ENCODE measurements around the gene CTRB2.

CTRB2 gene

DNA sequence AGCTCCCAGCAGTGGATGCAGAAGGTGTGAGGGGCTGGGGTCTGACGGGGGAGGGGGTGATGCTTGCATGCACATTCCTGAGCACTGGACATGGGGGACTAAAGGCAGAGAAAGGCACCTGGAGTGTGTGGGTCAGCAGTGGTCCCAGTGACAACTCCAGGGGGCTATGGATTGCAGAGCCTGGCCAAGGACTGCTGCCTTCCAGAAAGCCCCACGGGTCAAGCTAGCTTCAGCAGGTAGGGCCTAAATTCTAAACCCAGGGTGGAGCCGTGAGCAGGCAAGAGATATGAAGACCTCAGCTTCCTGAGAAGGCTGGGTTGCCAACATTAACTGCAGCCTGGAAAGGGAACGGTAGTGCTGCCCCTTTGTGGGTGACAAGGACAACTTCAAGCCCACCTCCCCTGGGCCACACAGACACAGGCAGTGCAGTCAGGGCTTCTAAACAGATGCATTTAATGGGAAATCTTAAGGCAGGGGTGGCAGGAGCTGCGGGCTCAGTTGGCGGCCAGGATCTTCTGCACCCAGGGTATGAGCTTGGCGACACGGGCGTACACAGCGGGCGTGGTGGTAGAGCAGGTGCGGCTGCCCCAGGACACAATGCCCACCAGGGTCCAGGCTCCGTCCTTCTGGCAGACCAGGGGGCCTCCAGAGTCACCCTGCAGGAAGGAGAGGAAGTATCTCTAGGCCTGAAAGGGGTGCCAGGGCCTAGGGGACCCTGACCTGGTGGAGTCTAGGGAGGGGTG is 3.1 kb downstream of the CTRB2 start:
- no peak for DNase-seq

DNA sequence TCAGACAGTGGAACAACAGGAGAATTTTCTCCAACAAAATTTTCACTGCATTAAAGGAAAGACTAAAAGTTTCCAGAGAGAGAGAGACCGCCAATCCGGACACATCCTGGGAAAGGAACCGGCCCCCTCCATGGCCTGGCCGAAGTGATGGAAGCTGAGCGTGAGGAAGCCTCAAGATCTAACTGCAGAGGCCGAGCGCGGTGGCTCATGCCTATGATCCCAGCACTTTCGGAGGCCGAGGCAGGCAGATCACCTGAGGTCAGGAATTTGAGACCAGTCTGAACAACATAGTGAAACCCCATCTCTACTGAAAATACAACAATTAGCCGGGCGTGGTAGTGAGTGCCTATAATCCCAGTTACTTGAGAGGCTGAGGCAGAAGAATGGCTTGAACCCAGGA is 3.9 kb downstream of the CTRB2 start:
- DNase-seq = no peak

DNA sequence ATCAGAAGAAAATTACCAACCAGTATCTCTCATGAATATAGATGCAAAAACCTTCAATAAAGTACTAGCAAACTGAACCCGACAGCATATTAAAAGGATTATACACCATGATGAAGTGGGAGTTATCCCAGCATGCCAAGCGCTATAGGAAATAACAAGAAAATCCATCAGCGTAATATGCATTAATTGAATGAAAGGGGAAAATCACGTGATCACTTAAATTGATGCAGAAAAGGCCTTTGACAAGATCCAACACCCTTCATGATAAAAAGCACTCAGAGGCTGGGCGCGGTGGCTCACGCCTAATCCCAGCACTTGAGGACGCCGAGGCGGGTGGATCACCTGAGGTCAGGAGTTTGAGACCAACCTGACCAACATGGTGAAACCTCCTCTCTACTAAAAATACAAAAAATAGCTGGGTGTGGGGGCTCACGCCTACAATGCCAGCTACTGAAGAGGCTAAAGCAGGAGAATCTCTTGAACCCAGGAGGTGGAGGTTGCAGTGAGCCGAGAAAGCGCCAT is 4.8 kb downstream of the CTRB2 start:
- no peak for DNase-seq

DNA sequence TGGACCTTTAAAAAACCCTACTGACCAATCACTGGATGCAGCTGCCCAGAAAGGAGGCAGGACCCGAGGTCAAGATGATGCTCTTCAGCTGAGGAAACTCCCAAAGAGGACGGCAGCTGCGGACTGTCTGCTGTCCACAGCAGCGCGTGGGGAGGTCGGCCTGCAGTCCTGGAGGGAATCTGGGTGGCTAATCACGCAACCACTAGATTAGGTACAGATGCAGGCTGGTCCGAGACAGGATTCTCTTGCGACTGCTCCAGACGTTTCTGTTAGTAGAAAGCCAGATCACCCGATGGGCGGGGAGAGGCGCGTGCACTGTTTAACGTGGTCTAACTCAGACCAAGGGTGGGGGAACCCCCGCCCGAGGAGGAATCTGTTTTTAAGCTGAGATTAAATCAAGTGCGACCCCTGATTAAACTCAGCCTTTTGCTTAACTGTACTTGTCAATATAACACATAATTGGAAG is 8.8 kb downstream of the CTRB2 start:
- DNase-seq = peak; percentile 31

DNA sequence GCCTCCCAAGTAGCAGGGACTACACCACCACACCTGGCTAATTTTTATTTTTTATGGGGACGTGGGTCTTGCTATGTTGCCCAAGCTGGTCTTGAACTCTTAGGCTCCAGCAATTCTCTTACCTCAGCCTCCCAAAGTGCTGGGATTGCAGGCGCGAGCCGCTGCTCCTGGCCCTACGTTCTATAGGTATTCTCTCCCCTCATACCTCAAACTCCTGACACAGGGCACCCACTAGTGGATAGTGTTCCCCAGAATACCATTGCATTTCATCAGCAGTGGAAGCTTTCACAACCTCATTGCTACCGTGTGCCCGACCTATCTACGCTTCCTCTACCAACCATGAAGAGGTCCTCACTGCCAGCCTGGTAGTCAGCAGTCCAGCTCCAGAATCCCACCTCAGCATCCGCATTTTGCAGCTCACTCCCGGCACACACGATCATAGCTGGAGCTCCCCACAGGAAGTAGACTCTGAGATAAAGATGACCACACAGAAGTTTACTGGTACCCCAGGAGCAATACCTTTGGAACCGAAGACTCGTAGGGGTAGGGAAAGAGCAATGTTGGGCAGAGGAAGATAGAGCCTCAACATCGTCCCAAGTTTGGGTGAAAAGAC is 9.3 kb downstream of the CTRB2 start:
- no peak for DNase-seq

DNA sequence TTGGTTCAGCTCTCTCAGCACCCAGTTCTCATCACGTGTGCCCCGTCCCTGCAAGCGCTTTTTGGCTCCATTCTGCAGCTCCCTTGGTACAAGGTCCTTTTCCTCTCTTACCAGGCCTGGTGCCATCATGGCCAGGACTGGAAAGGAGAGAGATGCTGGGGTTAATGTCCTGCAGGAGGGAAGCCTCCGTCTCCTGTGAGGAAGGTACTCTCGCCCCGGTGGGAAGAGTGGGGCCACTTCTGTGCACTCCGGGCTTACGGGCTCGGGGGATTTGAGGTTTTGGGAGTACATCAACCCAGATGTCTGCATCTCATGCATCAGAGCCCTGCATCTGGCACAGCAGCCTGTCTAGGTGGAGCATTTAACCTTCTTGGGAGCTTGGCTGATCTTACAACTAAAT is 10.1 kb downstream of the CTRB2 start:
- DNase-seq = no peak

- DNase-seq = no peak
These were observed 10.9 kb downstream of the CTRB2 start for GRCh38 chr16:75195811-75196790.

GRCh38 chr16:75193730-75194444 is 13.1 kb downstream of the CTRB2 start:
- no peak for DNase-seq

GRCh38 chr16:75193265-75193650 is 13.7 kb downstream of the CTRB2 start:
- no peak for DNase-seq

GRCh38 chr16:75192606-75193264 is 14.2 kb downstream of the CTRB2 start:
- no peak for DNase-seq

DNA sequence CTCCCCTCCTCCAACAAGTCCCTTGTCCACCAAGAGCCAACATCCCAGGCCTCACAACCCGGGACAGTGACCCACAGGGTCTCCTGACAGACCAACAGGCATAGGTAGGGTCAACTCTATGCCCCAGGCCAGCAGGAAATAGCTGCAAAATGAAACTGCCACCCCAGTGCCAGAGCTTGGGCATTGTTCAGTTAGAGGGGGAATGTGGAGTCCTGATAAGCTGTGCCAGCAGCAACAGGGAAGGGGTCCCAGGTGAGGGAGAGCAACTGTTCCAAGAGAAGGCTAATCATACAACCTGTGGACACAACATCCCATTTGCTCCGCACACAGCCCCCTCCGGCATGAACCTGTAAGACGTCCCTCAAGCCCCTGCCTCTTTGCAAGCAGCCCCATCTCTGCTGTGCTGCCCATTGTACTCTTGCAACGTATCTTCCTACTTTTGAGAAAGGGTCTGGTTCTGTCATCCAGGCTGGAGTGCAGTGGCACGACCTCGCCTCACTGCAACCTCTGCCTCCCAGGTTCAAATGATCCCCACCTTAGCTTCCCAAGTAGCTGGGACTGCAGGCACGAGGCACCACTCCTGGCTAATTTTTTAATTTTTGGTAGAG is 17.2 kb downstream of the CTRB2 start:
- no peak for DNase-seq

DNA sequence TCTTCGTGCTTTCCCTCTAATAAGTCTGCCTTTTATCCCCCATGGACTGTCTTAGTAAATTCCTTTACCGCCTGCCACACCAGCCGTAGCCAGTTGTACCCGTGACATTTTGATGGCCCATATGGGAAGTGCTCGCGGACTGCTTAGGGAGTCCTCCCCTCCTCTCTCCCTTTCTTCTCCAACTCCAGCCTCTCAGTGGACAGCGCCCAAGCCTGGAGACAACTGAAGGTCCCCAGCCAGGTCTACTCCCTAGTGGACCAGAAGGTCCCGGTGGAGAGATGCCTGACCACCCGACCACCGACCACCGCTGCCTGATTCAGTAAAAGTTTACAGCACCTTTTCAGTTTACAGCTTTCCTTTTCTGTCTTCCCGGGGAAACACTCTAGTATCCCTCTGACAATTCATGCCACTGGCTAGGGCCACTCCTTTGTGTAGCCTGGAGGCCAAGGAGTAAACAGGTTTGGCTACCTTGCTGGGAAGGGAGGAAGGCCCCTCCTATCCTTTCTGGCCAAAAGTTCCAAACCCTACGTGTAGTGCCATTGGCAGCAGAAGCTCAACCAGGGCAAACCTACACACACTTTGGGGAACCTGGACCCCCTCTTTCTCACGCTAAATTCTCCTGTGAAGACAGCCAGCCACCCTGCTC is 18.0 kb downstream of the CTRB2 start:
- no peak for DNase-seq

DNA sequence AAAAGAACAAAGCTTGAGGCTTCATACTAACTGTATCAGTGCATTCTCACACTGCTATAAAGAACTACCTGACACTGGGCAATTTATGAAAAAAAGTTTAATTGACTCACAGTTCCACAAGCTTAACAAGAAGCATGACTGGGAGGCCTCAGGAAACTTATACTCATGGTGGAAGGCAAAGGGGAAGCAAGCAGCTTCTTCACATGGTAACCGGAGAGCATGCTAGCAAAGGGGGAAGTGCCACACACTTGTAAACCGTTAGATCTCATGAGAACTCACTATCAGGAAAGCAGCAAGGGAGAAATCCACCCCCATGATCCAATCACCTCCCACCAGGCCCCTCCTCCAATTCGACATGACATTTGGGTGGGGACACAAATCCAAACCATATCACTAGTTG is 25.3 kb downstream of the CTRB2 start:
- DNase-seq = no peak

- DNase-seq = no peak
These were observed 27.8 kb downstream of the CTRB2 start for GRCh38 chr16:75179208-75179607.

GRCh38 chr16:75176926-75177325 is 30.0 kb downstream of the CTRB2 start:
- DNase-seq = no peak

- DNase-seq = no peak
These were observed 31.9 kb downstream of the CTRB2 start for GRCh38 chr16:75175074-75175473.

GRCh38 chr16:75172578-75172977 is 34.4 kb downstream of the CTRB2 start:
- DNase-seq = no peak

DNA sequence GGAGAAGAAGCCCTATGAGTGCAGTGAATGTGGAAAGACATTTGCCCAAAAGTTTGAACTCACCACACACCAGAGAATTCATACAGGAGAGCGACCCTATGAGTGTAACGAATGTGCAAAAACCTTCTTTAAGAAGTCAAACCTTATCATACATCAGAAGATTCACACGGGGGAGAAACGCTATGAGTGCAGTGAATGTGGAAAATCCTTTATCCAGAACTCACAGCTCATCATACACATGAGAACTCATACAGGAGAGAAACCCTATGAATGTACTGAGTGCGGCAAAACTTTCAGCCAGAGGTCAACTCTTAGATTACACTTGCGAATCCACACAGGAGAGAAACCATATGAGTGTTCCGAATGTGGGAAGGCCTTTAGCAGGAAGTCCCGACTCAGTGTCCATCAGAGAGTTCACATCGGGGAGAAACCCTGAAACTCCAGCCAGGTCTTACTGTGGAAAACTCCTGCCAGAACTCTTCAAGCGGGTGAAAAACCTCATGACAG is 37.0 kb downstream of the CTRB2 start:
- no peak for DNase-seq

- DNase-seq = no peak
These were observed 46.6 kb downstream of the CTRB2 start for GRCh38 chr16:75160386-75160785.

All from EL (cell line).